Ishikawa (cell line): ENCODE data around the gene AP3D1.

Experiments used
- CEBPB ChIP-seq: IDR thresholded peaks from 2 replicates; pipeline ENCODE4 v1.6.1; 2012
- EP300 ChIP-seq: IDR thresholded peaks from 2 replicates; pipeline ENCODE4 v1.6.1; 2012; ENCODE audit warnings: borderline replicate concordance
- FOXM1 ChIP-seq: IDR thresholded peaks from 2 replicates; pipeline ENCODE4 v1.6.1; 2012; ENCODE audit warnings: low read depth, borderline replicate concordance
- ZBTB7A ChIP-seq: IDR thresholded peaks from 2 replicates; pipeline ENCODE4 v1.6.1; 2012; ENCODE audit warnings: low read depth
- TF ChIP-seq, protein P1 (sequence below): IDR thresholded peaks from 2 replicates; pipeline ENCODE4 v1.6.1; 2012; ENCODE audit warnings: low read depth, mild to moderate bottlenecking

DNA sequence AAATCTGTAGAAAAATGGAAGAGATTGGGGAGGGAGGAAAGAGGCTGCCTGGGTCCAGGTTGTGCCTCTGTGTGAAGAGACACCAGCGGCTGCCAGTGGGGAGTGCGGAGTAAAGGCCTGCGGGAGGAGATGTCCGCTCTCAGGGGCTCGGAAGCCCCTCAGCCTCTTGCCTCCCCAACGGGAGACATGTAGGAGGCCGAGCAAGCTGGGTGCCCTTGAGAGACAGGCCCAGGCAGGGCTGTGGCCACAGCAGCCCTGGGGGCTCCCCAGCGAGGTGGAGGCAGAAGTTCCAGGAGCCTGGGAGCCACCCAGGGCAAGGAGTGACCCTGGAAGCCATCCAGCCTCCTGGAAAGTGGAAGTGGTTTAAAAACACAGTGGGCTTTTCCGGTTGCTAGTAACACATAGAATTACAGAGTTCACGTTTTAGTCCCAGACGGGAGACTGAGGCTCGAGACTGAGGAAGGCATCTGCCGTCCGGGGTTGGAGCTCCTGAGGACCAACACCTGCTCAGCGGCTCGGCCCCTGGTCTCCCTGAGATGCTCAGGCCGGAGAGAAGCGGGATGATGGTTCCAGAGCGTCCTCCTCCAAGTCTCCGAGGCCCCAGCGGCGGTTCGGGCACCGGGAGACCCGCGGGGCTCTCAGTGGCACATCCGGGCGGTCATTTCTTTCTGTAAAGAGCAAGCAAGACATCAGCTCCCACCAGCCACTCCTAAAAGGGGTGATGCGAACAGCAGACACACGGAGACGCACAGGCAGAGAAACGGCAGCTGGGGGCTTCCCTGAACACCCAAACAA lies 78.4 kb downstream of the AP3D1 start:
- TF ChIP-seq EP300 (no peak), ZBTB7A (no peak), FOXM1 (no peak), CEBPB (no peak)
- TF ChIP-seq, protein P1, sequence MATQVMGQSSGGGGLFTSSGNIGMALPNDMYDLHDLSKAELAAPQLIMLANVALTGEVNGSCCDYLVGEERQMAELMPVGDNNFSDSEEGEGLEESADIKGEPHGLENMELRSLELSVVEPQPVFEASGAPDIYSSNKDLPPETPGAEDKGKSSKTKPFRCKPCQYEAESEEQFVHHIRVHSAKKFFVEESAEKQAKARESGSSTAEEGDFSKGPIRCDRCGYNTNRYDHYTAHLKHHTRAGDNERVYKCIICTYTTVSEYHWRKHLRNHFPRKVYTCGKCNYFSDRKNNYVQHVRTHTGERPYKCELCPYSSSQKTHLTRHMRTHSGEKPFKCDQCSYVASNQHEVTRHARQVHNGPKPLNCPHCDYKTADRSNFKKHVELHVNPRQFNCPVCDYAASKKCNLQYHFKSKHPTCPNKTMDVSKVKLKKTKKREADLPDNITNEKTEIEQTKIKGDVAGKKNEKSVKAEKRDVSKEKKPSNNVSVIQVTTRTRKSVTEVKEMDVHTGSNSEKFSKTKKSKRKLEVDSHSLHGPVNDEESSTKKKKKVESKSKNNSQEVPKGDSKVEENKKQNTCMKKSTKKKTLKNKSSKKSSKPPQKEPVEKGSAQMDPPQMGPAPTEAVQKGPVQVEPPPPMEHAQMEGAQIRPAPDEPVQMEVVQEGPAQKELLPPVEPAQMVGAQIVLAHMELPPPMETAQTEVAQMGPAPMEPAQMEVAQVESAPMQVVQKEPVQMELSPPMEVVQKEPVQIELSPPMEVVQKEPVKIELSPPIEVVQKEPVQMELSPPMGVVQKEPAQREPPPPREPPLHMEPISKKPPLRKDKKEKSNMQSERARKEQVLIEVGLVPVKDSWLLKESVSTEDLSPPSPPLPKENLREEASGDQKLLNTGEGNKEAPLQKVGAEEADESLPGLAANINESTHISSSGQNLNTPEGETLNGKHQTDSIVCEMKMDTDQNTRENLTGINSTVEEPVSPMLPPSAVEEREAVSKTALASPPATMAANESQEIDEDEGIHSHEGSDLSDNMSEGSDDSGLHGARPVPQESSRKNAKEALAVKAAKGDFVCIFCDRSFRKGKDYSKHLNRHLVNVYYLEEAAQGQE, result no peak
